ENCODE results near the gene MYZAP. TPM values are rescaled to one million over a fixed set of nuclear protein-coding genes. Genes with fewer than 3 reads are reported as not detected.

Gene MYZAP
- total RNA-seq, 2 donors from 2014 or later: 0.22 to 0.33 TPM

GRCh38 chr15:57698991-57699390 is 107.3 kb downstream of the MYZAP start:
- Mint-ChIP-seq H3K27me3 (ENCODE audit: insufficient read depth) (peaks cover 40% of the 10 kb centered on the region), H3K27ac (no peak overlapping the region), H3K9me3 (no peaks in the 10 kb centered on the region), H3K4me3 (no peak overlapping the region), H3K36me3 (ENCODE audit: low read depth) (no peaks in the 10 kb centered on the region), H3K4me1 (peaks cover 6% of the 10 kb centered on the region)
- Histone ChIP-seq H3K27ac (ENCODE audit: low read depth, low read length) (no peak overlapping the region), H3K9me3 (ENCODE audit: control insufficient read depth, low read length) (no peaks in the 10 kb centered on the region), H3K4me3 (ENCODE audit: low read length) (no peak overlapping the region), H3K36me3 (ENCODE audit: control insufficient read depth, insufficient read depth, low read length) (no peaks in the 10 kb centered on the region), H3K27me3 (ENCODE audit: control insufficient read depth, insufficient read depth, low read length, poor library complexity, severe bottlenecking) (peaks cover 45% of the 10 kb centered on the region), H3K4me1 (ENCODE audit: control insufficient read depth, insufficient read depth, low read length) (no peaks in the 10 kb centered on the region), H3K9ac (ENCODE audit: extremely low read depth, low read length, poor library complexity, severe bottlenecking) (no peak overlapping the region)
- 87 to 100% methylated on average over 1 to 4 of the region's 4 CpGs for WGBS, 2 experiments (ENCODE audit: insufficient coverage in 1 of 2, insufficient read length in 1 of 2)
- TF ChIP-seq CTCF (conservative IDR thresholded peaks at IDR 0.05): no peak
- no peak for DNase-seq

- H3K4me3 ChIP-seq (ENCODE audit: low read length): no peak overlapping the region
- H3K9me3 ChIP-seq (ENCODE audit: control insufficient read depth, low read length): peaks cover 6% of the 10 kb centered on the region
- H3K4me3 Mint-ChIP-seq: no peak overlapping the region
- no peak overlapping the region for H3K27ac ChIP-seq (ENCODE audit: low read depth, low read length)
- H3K36me3 ChIP-seq (ENCODE audit: control insufficient read depth, insufficient read depth, low read length): no peaks in the 10 kb centered on the region
- peaks cover 12% of the 10 kb centered on the region for H3K4me1 Mint-ChIP-seq
- WGBS, 2 experiments (ENCODE audit: insufficient coverage in 1 of 2, insufficient read length in 1 of 2): 90 to 93% methylated on average over 2 of the region's 2 CpGs
- TF ChIP-seq CTCF (conservative IDR thresholded peaks at IDR 0.05): no peak
- H3K9me3 Mint-ChIP-seq: peaks cover 8% of the 10 kb centered on the region
- H3K27ac Mint-ChIP-seq: no peak overlapping the region
- H3K4me1 ChIP-seq (ENCODE audit: control insufficient read depth, insufficient read depth, low read length): no peaks in the 10 kb centered on the region
- DNase-seq: no peak
- peaks cover 53% of the 10 kb centered on the region for H3K27me3 Mint-ChIP-seq (ENCODE audit: insufficient read depth)
- no peaks in the 10 kb centered on the region for H3K36me3 Mint-ChIP-seq (ENCODE audit: low read depth)
- H3K9ac ChIP-seq (ENCODE audit: extremely low read depth, low read length, poor library complexity, severe bottlenecking): no peak overlapping the region
- peaks cover 49% of the 10 kb centered on the region for H3K27me3 ChIP-seq (ENCODE audit: control insufficient read depth, insufficient read depth, low read length, poor library complexity, severe bottlenecking)
Observed at GRCh38 chr15:57703387-57703786, 111.7 kb downstream of the MYZAP start.

GRCh38 chr15:57704441-57704840 is 112.7 kb downstream of the MYZAP start:
- no peak for TF ChIP-seq CTCF (conservative IDR thresholded peaks at IDR 0.05)
- H3K27ac Mint-ChIP-seq: no peak overlapping the region
- peaks cover 6% of the 10 kb centered on the region for H3K36me3 Mint-ChIP-seq (ENCODE audit: low read depth)

More at GRCh38 chr15:57704441-57704840, 112.7 kb downstream of the MYZAP start:
- Histone ChIP-seq H3K9me3 (ENCODE audit: control insufficient read depth, low read length) (peaks cover 6% of the 10 kb centered on the region), H3K36me3 (ENCODE audit: control insufficient read depth, insufficient read depth, low read length) (peaks cover 4% of the 10 kb centered on the region), H3K27ac (ENCODE audit: low read depth, low read length) (no peak overlapping the region), H3K4me1 (ENCODE audit: control insufficient read depth, insufficient read depth, low read length) (no peaks in the 10 kb centered on the region), H3K4me3 (ENCODE audit: low read length) (no peak overlapping the region), H3K9ac (ENCODE audit: extremely low read depth, low read length, poor library complexity, severe bottlenecking) (no peak overlapping the region), H3K27me3 (ENCODE audit: control insufficient read depth, insufficient read depth, low read length, poor library complexity, severe bottlenecking) (peaks cover 43% of the 10 kb centered on the region)
- Mint-ChIP-seq H3K9me3 (peaks cover 8% of the 10 kb centered on the region), H3K27me3 (ENCODE audit: insufficient read depth) (peaks cover 52% of the 10 kb centered on the region), H3K4me1 (peaks cover 12% of the 10 kb centered on the region), H3K4me3 (no peak overlapping the region)
- DNase-seq: no peak
- WGBS, 2 experiments (ENCODE audit: insufficient coverage in 1 of 2, insufficient read length in 1 of 2): 95 to 97% methylated on average over 2 to 3 of the region's 3 CpGs

All from endodermal cell (in vitro differentiated cells).